Tibial nerve (tissue), 4 donors: ENCODE measurements around the gene FXYD1. TPM values are rescaled to one million over a fixed set of nuclear protein-coding genes. Genes with fewer than 3 reads are reported as not detected.
A peak's percentile ranks its signal among the peaks of the same experiment; 100 is the strongest.

ENCODE experiments used
- DNase-seq, 2 donors: peaks; one replicate each; pipeline ENCODE4 v3.0.0-alpha.2; 2019; ENCODE audit warnings: low spot score in 2 of 2
- H3K27ac ChIP-seq, 4 donors: fragments of 200-600 bp; sonication (generic) in 3 of 4; one replicate each; pipeline ENCODE4 v1.5.1; 2017 to 2019; ENCODE audit warnings: mild to moderate bottlenecking in 1 of 4
- H3K27me3 ChIP-seq, 2 donors: fragments of 200-600 bp; sonication (generic) in 1 of 2; one replicate each; pipeline versions ENCODE4 v1.5.1 to v1.6.0; 2017 to 2019
- H3K36me3 ChIP-seq, 3 donors: fragments of 200-600 bp; sonication (generic); one replicate each; pipeline ENCODE4 v1.5.1; 2018 to 2019
- H3K4me1 ChIP-seq, 4 donors: fragments of 200-600 bp; sonication (generic) in 3 of 4; one replicate each; pipeline ENCODE4 v1.5.1; 2017 to 2019
- H3K4me3 ChIP-seq, 4 donors: fragments of 200-600 bp; sonication (generic) in 3 of 4; one replicate each; pipeline ENCODE4 v1.5.1; 2017 to 2019; ENCODE audit warnings: mild to moderate bottlenecking in 1 of 4, moderate library complexity in 1 of 4
- H3K9me3 ChIP-seq, 4 donors: fragments of 200-600 bp; sonication (generic) in 3 of 4; one replicate each; pipeline ENCODE4 v1.5.1; 2017 to 2019
- CTCF ChIP-seq, 5 experiments: fragments of 200-600 bp in 3 of 5; fragments of 450-650 bp in 2 of 5; sonication (generic) in 3 of 5; IDR thresholded peaks; one replicate each; pipeline ENCODE4 v1.5.1; 2016 to 2019; ENCODE audit warnings: antibody characterized with exemption in 5 of 5, mild to moderate bottlenecking in 3 of 5, moderate library complexity in 2 of 5
- EP300 ChIP-seq, 2 donors: sonication (generic); formaldehyde crosslinking; IDR thresholded peaks; one replicate each; pipeline ENCODE4 v1.6.1; 2017; ENCODE audit warnings: antibody characterized with exemption in 2 of 2, mild to moderate bottlenecking in 1 of 2
- POLR2A ChIP-seq, 2 donors: fragments of 450-650 bp; IDR thresholded peaks; one replicate each; pipeline ENCODE4 v1.6.1; 2017; ENCODE audit warnings: antibody characterized with exemption in 2 of 2, mild to moderate bottlenecking in 2 of 2, moderate library complexity in 2 of 2
- WGBS, 2 donors: methylation state at CpG; one replicate each; pipeline ENCODE4 v1.1.5; 2018; 5-methylcytosine and 5-hydroxymethylcytosine counted together
- total RNA-seq, 4 donors: library from RNA; depleted of rRNA; stranded (reverse); fragments of >200 nt; gene quantifications; one replicate each; pipeline ENCODE4 v1.1.0, GENCODE V29; 2016

The FXYD1 gene
- total RNA-seq, 4 donors from 2014 or later, result 72.9 to 193 (median 84.9) TPM

- 65 to 73% methylated on average over 11 of the region's 11 CpGs for WGBS, 2 donors
- no peaks in the 10 kb centered on the region for H3K27me3 ChIP-seq
- H3K36me3 ChIP-seq, result peaks cover 0 to 10% (median 0%) of the 10 kb centered on the region in 3 donors
- peaks cover 0 to 45% (median 26%) of the 10 kb centered on the region in 4 donors for H3K4me1 ChIP-seq
- no peak for TF ChIP-seq CTCF (IDR thresholded peaks at IDR 0.05)
- TF ChIP-seq EP300 (IDR thresholded peaks at IDR 0.05), result no peak
- TF ChIP-seq POLR2A (IDR thresholded peaks at IDR 0.05), result no peak
- DNase-seq, result no peak
- peak overlapping the region; percentile 88 to 99 (median 96) for H3K27ac ChIP-seq
- no peaks in the 10 kb centered on the region for H3K9me3 ChIP-seq
- no peak overlapping the region for H3K4me3 ChIP-seq
These were observed 2.4 kb upstream of the FXYD1 start for GRCh38 chr19:35136231-35136630.

GRCh38 chr19:35136977-35137702, 1.5 kb upstream of the FXYD1 start:
- peak overlapping the region; percentile 88 to 99 (median 96) for H3K27ac ChIP-seq
- H3K27me3 ChIP-seq, result no peaks in the 10 kb centered on the region
- peaks cover 0 to 1% (median 0%) of the 10 kb centered on the region in 3 donors for H3K36me3 ChIP-seq
- peaks cover 0 to 52% (median 33%) of the 10 kb centered on the region in 4 donors for H3K4me1 ChIP-seq
- TF ChIP-seq EP300 (IDR thresholded peaks at IDR 0.05), result no peak
- no peak for TF ChIP-seq CTCF (IDR thresholded peaks at IDR 0.05)
- no peak for TF ChIP-seq POLR2A (IDR thresholded peaks at IDR 0.05)
- DNase-seq, result no peak
- 29 to 46% methylated on average over 9 of the region's 9 CpGs for WGBS, 2 donors
- H3K9me3 ChIP-seq, result no peaks in the 10 kb centered on the region
- H3K4me3 ChIP-seq, result no peak overlapping the region

- no peaks in the 10 kb centered on the region for H3K36me3 ChIP-seq
- WGBS, 2 donors, result 23 to 27% methylated on average over 12 of the region's 12 CpGs
- no peak for TF ChIP-seq EP300 (IDR thresholded peaks at IDR 0.05)
- no peak for TF ChIP-seq CTCF (IDR thresholded peaks at IDR 0.05)
- no peak for TF ChIP-seq POLR2A (IDR thresholded peaks at IDR 0.05)
- peak overlapping the region; percentile 88 to 99 (median 96) for H3K27ac ChIP-seq
- H3K9me3 ChIP-seq, result no peaks in the 10 kb centered on the region
- no peak for DNase-seq
- peak overlapping the region; percentile 48 to 62 (median 54) for H3K4me3 ChIP-seq
- peaks cover 0 to 80% (median 43%) of the 10 kb centered on the region in 4 donors for H3K4me1 ChIP-seq
- no peaks in the 10 kb centered on the region for H3K27me3 ChIP-seq
These were observed 1.8 kb downstream of the FXYD1 start for GRCh38 chr19:35140207-35140961.

- Histone ChIP-seq H3K4me3 (peak overlapping the region; percentile 48 to 62 (median 54)), H3K36me3 (no peaks in the 10 kb centered on the region), H3K4me1 (peaks cover 0 to 72% (median 37%) of the 10 kb centered on the region in 4 donors), H3K27me3 (no peaks in the 10 kb centered on the region), H3K9me3 (no peaks in the 10 kb centered on the region), H3K27ac (peak overlapping the region; percentile 88 to 99 (median 96))
- TF ChIP-seq CTCF (IDR thresholded peaks at IDR 0.05) (peak; percentile 41 to 81 (median 66)), POLR2A (IDR thresholded peaks at IDR 0.05) (peak; percentile 78 to 98), EP300 (IDR thresholded peaks at IDR 0.05) (peak in 1 of 2 donors; percentile 99)
- peak; percentile 94 for DNase-seq
- 10 to 11% methylated on average over 26 to 33 of the region's 48 CpGs for whole genome bisulfite sequencing, 2 donors
These were observed 2.6 kb downstream of the FXYD1 start for GRCh38 chr19:35140962-35141836.
